Right ventricle myocardium inferior (tissue), 1 donor: ENCODE results near the gene CFAP126. TPM values are rescaled to one million over a fixed set of nuclear protein-coding genes. Genes with fewer than 3 reads are reported as not detected.
A peak's percentile ranks its signal among the peaks of the same experiment; 100 is the strongest.
"Not testable (repeated sequence)": the region's sequence is repeated elsewhere in the genome, so short reads cannot be mapped to it uniquely, and the experiment has no call there.

ENCODE experiments used
- ATAC-seq: fragments of 200-7000 bp; cut with Tn5 transposase; one replicate; pipeline ENCODE4 v1.9.1; 2020; ENCODE audit warnings: mild to moderate bottlenecking, moderate library complexity
- DNase-seq: peaks from one replicate; pipeline ENCODE4 v3.0.0; 2021; ENCODE audit errors: missing footprints
- intact Hi-C: fragments of 100-400 bp; cut with DNase I; formaldehyde crosslinking; loops from one replicate; pipeline ENCODE4 v1.11.0; 2022
- long read RNA-seq: library from polyadenylated mRNA; unstranded; transcript quantifications from one replicate; pipeline ENCODE4 v2.0.0, GENCODE V29; 2021
- total RNA-seq: library from RNA; stranded (reverse); fragmentation: NEBNext Ultra II Directional; extraction: Animal tissue kit (Norgen Biotek cat#: 25700); gene quantifications from one replicate; pipeline ENCODE4 v1.2.1, GENCODE V29; 2021
- donor health status: DM: no; HTN: yes; CAD: no; lungs with severe emphysema.

Gene CFAP126
- not detected for total RNA-seq
- long read RNA-seq: 0 reads

GRCh38 chr1:161367684-161368400, at the start of gene CFAP126:
TSS of gene CFAP126 (minus strand) at chr1:161367876. CDS start at chr1:161367868, 8 bp downstream.
- DNase-seq (peak; percentile 70), ATAC-seq (peak; percentile 95)
- intact Hi-C loops: loop anchor here (5.0 kb wide), 1 partner anchor 141 kb away; the partner anchor contains the start of gene TOMM40L

GRCh38 chr1:161413050-161413449, 45.4 kb upstream of the CFAP126 start:
- ATAC-seq, intact Hi-C loops: not testable (repeated sequence)

GRCh38 chr1:161410636-161410970, 42.9 kb upstream of the CFAP126 start:
- intact Hi-C loops, ATAC-seq, DNase-seq: not testable (repeated sequence)

More at GRCh38 chr1:161413050-161413449, 45.4 kb upstream of the CFAP126 start:
- not testable (repeated sequence) for DNase-seq

- ATAC-seq, intact Hi-C loops, DNase-seq: not testable (repeated sequence)
These were observed 42.4 kb upstream of the CFAP126 start for GRCh38 chr1:161409848-161410635.

GRCh38 chr1:161408429-161409052, 40.9 kb upstream of the CFAP126 start:
- ATAC-seq (no peak), DNase-seq (no peak)
- intact Hi-C loops: no loop called here

- ATAC-seq (no peak), DNase-seq (no peak)
- intact Hi-C loops: no loop called here
These were observed 39.8 kb upstream of the CFAP126 start for GRCh38 chr1:161407451-161407985.

GRCh38 chr1:161406551-161406950, 38.9 kb upstream of the CFAP126 start:
- intact Hi-C loops, ATAC-seq, DNase-seq: not testable (repeated sequence)

- no peak for ATAC-seq
- intact Hi-C loops: no loop called here
- DNase-seq: no peak
These were observed 36.4 kb upstream of the CFAP126 start for GRCh38 chr1:161404051-161404597.

- intact Hi-C loops: no loop called here
These were observed 34.8 kb upstream of the CFAP126 start for GRCh38 chr1:161402446-161402845.

GRCh38 chr1:161399257-161399998, 31.8 kb upstream of the CFAP126 start:
- DNase-seq: peak; percentile 93
- ATAC-seq: peak; percentile 93
- intact Hi-C loops: loop anchor here (10.0 kb wide), 2 partner anchors 45 to 135 kb away; no protein-coding TSS in a partner anchor

More at GRCh38 chr1:161402446-161402845, 34.8 kb upstream of the CFAP126 start:
- no peak for ATAC-seq
- no peak for DNase-seq

- ATAC-seq (peak; percentile 28), DNase-seq (no peak)
- intact Hi-C loops: loop anchor here (10.0 kb wide), 2 partner anchors 46 to 136 kb away; no protein-coding TSS in a partner anchor
These were observed 31.2 kb upstream of the CFAP126 start for GRCh38 chr1:161398900-161399256.

- intact Hi-C loops: loop anchor here (10.0 kb wide), 2 partner anchors 48 to 138 kb away; no protein-coding TSS in a partner anchor
- not testable (repeated sequence) for ATAC-seq, DNase-seq
These were observed 29.4 kb upstream of the CFAP126 start for GRCh38 chr1:161397038-161397437.

- intact Hi-C loops: loop anchor here (10.0 kb wide), 2 partner anchors 52 to 142 kb away; no protein-coding TSS in a partner anchor
- ATAC-seq (no peak), DNase-seq (no peak)
These were observed 25.5 kb upstream of the CFAP126 start for GRCh38 chr1:161393151-161393550.

- intact Hi-C loops: loop anchor here (10.0 kb wide), 2 partner anchors 53 to 143 kb away; no protein-coding TSS in a partner anchor
- ATAC-seq: no peak
- DNase-seq: no peak
These were observed 23.9 kb upstream of the CFAP126 start for GRCh38 chr1:161391611-161392010.

GRCh38 chr1:161391136-161391535, 23.5 kb upstream of the CFAP126 start:
- ATAC-seq, DNase-seq: not testable (repeated sequence)
- intact Hi-C loops: loop anchor here (10.0 kb wide), 2 partner anchors 54 to 144 kb away; no protein-coding TSS in a partner anchor

- no peak for ATAC-seq
- intact Hi-C loops: loop anchor here (10.0 kb wide), 2 partner anchors 54 to 144 kb away; no protein-coding TSS in a partner anchor
- no peak for DNase-seq
These were observed 22.8 kb upstream of the CFAP126 start for GRCh38 chr1:161390559-161390858.

GRCh38 chr1:161389691-161390558, 22.2 kb upstream of the CFAP126 start:
- intact Hi-C loops: loop anchor here (5.0 to 10.0 kb wide), 3 partner anchors 55 to 145 kb away; partner anchors contain the start of gene SDHC
- DNase-seq (peak; percentile 99), ATAC-seq (peak; percentile 96)
